SK-N-SH (cell line): Measurements from ENCODE around the gene SEC62. TPM values are rescaled to one million over a fixed set of nuclear protein-coding genes. Genes with fewer than 3 reads are reported as not detected.

Experiments used
- CTCF ChIA-PET: fragments of 300-600, 350-600 bp; formaldehyde crosslinking; extraction: SDS; loops from one replicate; lab custom pipeline; 2021; lab: Yijun Ruan, JAX
- POLR2A ChIA-PET: fragments of 350-600 bp; sonication (Branson Sonifier 250); formaldehyde crosslinking; extraction: SDS; loops from one replicate; lab custom pipeline; 2020; ENCODE audit warnings: antibody characterized with exemption, inconsistent platforms; lab: Yijun Ruan, JAX
- DNase-seq: peaks from one replicate; pipeline ENCODE4 v3.0.0; 2012
- H2AFZ ChIP-seq: fragments of 200-600 bp; sonication (generic); 2 replicates; pipeline ENCODE4 v1.8.1; 2016; ENCODE audit warnings: antibody characterized with exemption, mild to moderate bottlenecking, low read depth
- H3F3A ChIP-seq: fragments of 200-600 bp; sonication (generic); replicated peaks from 2 replicates; pipeline ENCODE3; 2016; ENCODE audit warnings: antibody characterized with exemption, mild to moderate bottlenecking; ENCODE audit not compliant: insufficient read depth
- H3K27ac ChIP-seq, 2 experiments: fragments of 200-500 bp in 1 of 2; fragments of 200-600 bp in 1 of 2; sonication (Bioruptor generic) in 1 of 2; sonication (generic), shearing (Covaris generic) in 1 of 2; 2 replicates each; pipeline versions ENCODE4 v1.5.1 to v1.6.1; 2014 to 2016; ENCODE audit warnings: low read depth in 2 of 2, inconsistent platforms in 1 of 2, low read length in 1 of 2, mild to moderate bottlenecking in 1 of 2, mixed read lengths in 1 of 2
- H3K27me3 ChIP-seq: fragments of 200-600 bp; sonication (generic), shearing (Covaris generic); 2 replicates; pipeline ENCODE4 v1.6.1; 2016; ENCODE audit warnings: mixed run types; ENCODE audit not compliant: insufficient read depth
- H3K36me3 ChIP-seq, 2 experiments: fragments of 200-500 bp in 1 of 2; fragments of 200-600 bp in 1 of 2; sonication (Bioruptor generic) in 1 of 2; sonication (generic) in 1 of 2; replicated peaks in 1 of 2; 2 replicates each; pipeline versions ENCODE3 to v1.5.1; 2014 to 2016; ENCODE audit warnings: low read length in 1 of 2, mild to moderate bottlenecking in 1 of 2; ENCODE audit not compliant: insufficient read depth in 2 of 2, control insufficient read depth in 1 of 2
- H3K4me1 ChIP-seq, 2 experiments: fragments of 200-500 bp in 1 of 2; fragments of 200-600 bp in 1 of 2; sonication (Bioruptor generic) in 1 of 2; sonication (generic), shearing (Covaris generic) in 1 of 2; 2 replicates each; pipeline versions ENCODE4 v1.5.1 to v1.6.1; 2014 to 2016; ENCODE audit warnings: low read depth in 1 of 2, low read length in 1 of 2, mixed run types in 1 of 2; ENCODE audit not compliant: insufficient read depth in 2 of 2, control insufficient read depth in 1 of 2
- H3K4me2 ChIP-seq: fragments of 200-600 bp; sonication (generic), shearing (Covaris generic); 2 replicates; pipeline ENCODE4 v1.6.1; 2017; ENCODE audit warnings: mixed run types
- H3K4me3 ChIP-seq, 2 experiments: fragments of 200-500 bp in 1 of 2; fragments of 200-600 bp in 1 of 2; sonication (Bioruptor generic) in 1 of 2; sonication (generic), shearing (Covaris generic) in 1 of 2; 2 replicates each; pipeline versions ENCODE4 v1.5.1 to v1.8.1; 2014 to 2016; ENCODE audit warnings: low read depth in 2 of 2, inconsistent platforms in 1 of 2, low read length in 1 of 2, mild to moderate bottlenecking in 1 of 2, mixed read lengths in 1 of 2, moderate library complexity in 1 of 2
- H3K79me2 ChIP-seq: fragments of 200-600 bp; sonication (generic); 2 replicates; pipeline ENCODE4 v1.8.1; 2017; ENCODE audit warnings: mild to moderate bottlenecking; ENCODE audit not compliant: insufficient read depth
- H3K9ac ChIP-seq: fragments of 200-600 bp; sonication (generic); 2 replicates; pipeline ENCODE4 v1.6.1; 2017; ENCODE audit warnings: mixed run types
- H3K9me2 ChIP-seq: fragments of 200-600 bp; sonication (generic); 2 replicates; pipeline ENCODE4 v1.6.1; 2017; ENCODE audit warnings: mixed run types
- H3K9me3 ChIP-seq: fragments of 200-600 bp; sonication (generic); 2 replicates; pipeline ENCODE4 v1.6.1; 2017; ENCODE audit warnings: mixed run types, mild to moderate bottlenecking, moderate library complexity
- H4K20me1 ChIP-seq: fragments of 200-600 bp; sonication (generic); 2 replicates; pipeline ENCODE4 v1.6.1; 2017; ENCODE audit warnings: mild to moderate bottlenecking, mixed run types; ENCODE audit not compliant: insufficient read depth
- CHD2 ChIP-seq: fragments of 150-350 bp; IDR thresholded peaks from 2 replicates; pipeline ENCODE4 v1.6.1; 2018; ENCODE audit warnings: low read length; ENCODE audit not compliant: partially characterized antibody
- FOSL2 ChIP-seq: IDR thresholded peaks from 2 replicates; pipeline ENCODE4 v1.4.0; 2012; ENCODE audit warnings: low read depth, mild to moderate bottlenecking, moderate library complexity, borderline replicate concordance
- FOXJ3 ChIP-seq: sonication (generic); formaldehyde crosslinking; IDR thresholded peaks from 2 replicates; pipeline ENCODE4 v1.5.1; 2020; ENCODE audit warnings: mild to moderate bottlenecking, missing genetic modification reagents
- FOXM1 ChIP-seq: IDR thresholded peaks from 2 replicates; pipeline ENCODE4 v1.4.0; 2012; ENCODE audit warnings: low read depth, mild to moderate bottlenecking
- IRF3 ChIP-seq: fragments of 150-350 bp; IDR thresholded peaks from 2 replicates; pipeline ENCODE4 v1.6.1; 2016; ENCODE audit warnings: mild to moderate bottlenecking, low read depth, low read length
- MEF2A ChIP-seq: IDR thresholded peaks from 2 replicates; pipeline ENCODE4 v1.4.0; 2012; ENCODE audit warnings: low read depth, borderline replicate concordance
- NFIC ChIP-seq: IDR thresholded peaks from 2 replicates; pipeline ENCODE4 v1.4.0; 2012; ENCODE audit warnings: borderline replicate concordance
- PBX3 ChIP-seq: IDR thresholded peaks from 2 replicates; pipeline ENCODE4; 2012
- RAD21 ChIP-seq: IDR thresholded peaks from 2 replicates; pipeline ENCODE4 v1.6.1; 2012; ENCODE audit warnings: mild to moderate bottlenecking, low read length
- RCOR1 ChIP-seq: fragments of 150-350 bp; IDR thresholded peaks from 2 replicates; pipeline ENCODE4 v1.6.1; 2017; ENCODE audit warnings: antibody characterized with exemption, low read length
- REST ChIP-seq: IDR thresholded peaks from 2 replicates; pipeline ENCODE4 v1.6.1; 2012; ENCODE audit warnings: mild to moderate bottlenecking, low read depth, low read length, moderate library complexity
- RFX5 ChIP-seq: IDR thresholded peaks from 2 replicates; pipeline ENCODE4 v1.6.1; 2012; ENCODE audit warnings: mild to moderate bottlenecking, improper control_type of control experiment, low read length
- RXRA ChIP-seq: IDR thresholded peaks from 2 replicates; pipeline ENCODE4 v1.4.0; 2012; ENCODE audit warnings: low read depth, mild to moderate bottlenecking, borderline replicate concordance
- SIN3A ChIP-seq: IDR thresholded peaks from 2 replicates; pipeline ENCODE4 v1.6.1; 2012; ENCODE audit warnings: low read depth, mild to moderate bottlenecking, low read length, moderate library complexity, borderline replicate concordance
- SMC3 ChIP-seq: IDR thresholded peaks from 2 replicates; pipeline ENCODE4 v1.6.1; 2012; ENCODE audit warnings: low read depth, low read length, improper control_type of control experiment
- USF1 ChIP-seq: IDR thresholded peaks from 2 replicates; pipeline ENCODE4 v1.4.0; 2012; ENCODE audit warnings: low read depth, borderline replicate concordance
- USF2 ChIP-seq: fragments of 150-350 bp; IDR thresholded peaks from 2 replicates; pipeline ENCODE4 v1.6.1; 2017; ENCODE audit warnings: antibody characterized with exemption, low read length, low read depth, borderline replicate concordance
- WGBS: methylation state at CpG from one replicate; pipeline ENCODE4 v1.1.6; 2017; ENCODE audit warnings: low lambda C conversion rate; 5-methylcytosine and 5-hydroxymethylcytosine counted together
- polyA plus RNA-seq, 3 experiments: library from polyadenylated mRNA; depleted of rRNA; stranded (reverse); fragments of >200 nt; gene quantifications; 2 replicates each; pipeline ENCODE4 v1.2.3, GENCODE V29; 2012

The SEC62 gene
- polyA plus RNA-seq, 1 of the 3 experiments (the other 2 are of a cell fraction): 15.0 TPM

GRCh38 chr3:170027233-170028102 lies 60.9 kb downstream of the SEC62 start:
- Histone ChIP-seq H3K9me3 (no peaks in the 10 kb centered on the region), H3K9me2 (no peaks in the 10 kb centered on the region), H3K4me1 (no peaks in the 10 kb centered on the region), H3K4me3 (no peak overlapping the region), H3K27ac (no peak overlapping the region)
- no peak for TF ChIP-seq RAD21
- no peak for TF ChIP-seq RXRA
- TF ChIP-seq NFIC: no peak
- no peak for TF ChIP-seq RFX5
- no peak for TF ChIP-seq FOSL2
- TF ChIP-seq FOXM1: no peak
- no peak for TF ChIP-seq REST
- no peak for TF ChIP-seq SIN3A
- TF ChIP-seq SMC3: no peak
- TF ChIP-seq FOXJ3 (CRISPR knock-in tag): no peak
- no peak for TF ChIP-seq CHD2
- no peak for TF ChIP-seq RCOR1
- no peak for TF ChIP-seq MEF2A
- no peak for TF ChIP-seq USF2
- TF ChIP-seq PBX3: no peak
- TF ChIP-seq IRF3: no peak
- no peak for TF ChIP-seq USF1
- TF ChIP-seq, all 33 proteins: peak for 0
- H3K9ac ChIP-seq: no peak overlapping the region
- H3K79me2 ChIP-seq: no peaks in the 10 kb centered on the region
- no peak overlapping the region for H2AFZ ChIP-seq
- no peak for DNase-seq
- CTCF ChIA-PET: no interaction called here
- H4K20me1 ChIP-seq: no peaks in the 10 kb centered on the region
- POLR2A ChIA-PET: no interaction called here
- no peaks in the 10 kb centered on the region for H3K36me3 ChIP-seq
- WGBS: 32% methylated on average over 4 of the region's 4 CpGs
- H3K4me2 ChIP-seq: no peak overlapping the region
- H3F3A ChIP-seq: no peaks in the 10 kb centered on the region
- no peaks in the 10 kb centered on the region; the same call in 1 of the 2 replicates for H3K27me3 ChIP-seq
